Airway epithelial cell (primary cell): ENCODE results near the gene TASOR2. TPM values are rescaled to one million over a fixed set of nuclear protein-coding genes. Genes with fewer than 3 reads are reported as not detected.

Experiments
- total RNA-seq: library from RNA; depleted of rRNA; stranded (reverse); fragments of >200 nt; gene quantifications from 2 replicates; pipeline ENCODE4 v1.2.3, GENCODE V29; 2015

The TASOR2 gene, protein sequence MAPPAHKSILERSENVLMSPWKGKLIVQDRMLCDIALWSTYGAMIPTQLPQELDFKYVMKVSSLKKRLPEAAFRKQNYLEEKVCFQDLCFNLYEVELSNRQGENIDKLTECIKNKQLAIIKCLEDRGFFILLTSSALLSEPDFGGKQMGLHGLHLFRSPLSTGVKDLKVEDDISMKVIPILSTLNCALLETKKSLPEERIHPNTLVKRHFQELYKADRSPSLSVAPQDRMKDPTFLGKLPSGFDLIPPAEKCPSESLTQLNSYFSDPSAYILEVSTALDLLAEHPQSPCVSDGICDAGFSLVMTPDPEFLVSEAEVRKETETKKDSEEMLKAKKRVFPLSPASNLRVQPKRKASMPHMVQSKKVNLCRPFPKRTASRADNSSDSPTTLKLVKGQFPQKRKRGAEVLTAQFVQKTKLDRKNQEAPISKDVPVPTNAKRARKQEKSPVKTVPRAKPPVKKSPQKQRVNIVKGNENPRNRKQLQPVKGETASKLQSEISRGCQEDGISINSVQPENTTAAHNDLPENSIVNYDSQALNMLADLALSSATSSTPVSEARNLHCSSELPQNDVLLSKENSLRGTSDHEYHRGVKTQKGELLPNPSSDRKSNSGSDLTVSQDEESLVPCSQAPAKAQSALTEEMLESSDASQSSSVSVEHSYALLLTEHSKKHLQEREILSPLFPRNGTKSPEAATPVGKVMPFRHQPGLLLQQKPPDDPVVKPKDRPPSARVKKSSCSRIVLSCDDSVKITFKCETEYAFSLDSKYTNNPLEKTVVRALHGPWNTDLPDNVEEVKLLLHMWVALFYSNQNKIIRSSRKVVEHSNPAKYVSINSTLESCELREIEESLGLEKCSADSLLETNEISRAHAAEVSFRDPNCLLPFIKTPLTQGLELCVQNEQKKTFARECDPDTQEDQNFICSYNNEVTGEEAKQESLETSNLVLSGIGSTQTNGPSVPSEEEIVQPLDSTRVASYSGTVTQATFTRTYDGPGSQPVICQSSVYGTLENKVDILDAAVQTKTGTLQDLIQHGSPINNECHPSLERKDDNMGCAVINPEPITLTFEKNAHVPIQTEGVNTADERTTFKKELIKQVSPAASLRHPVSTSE (N-terminal part only)
- total RNA-seq: 24.3 and 34.3 TPM in 2 replicates

DNA sequence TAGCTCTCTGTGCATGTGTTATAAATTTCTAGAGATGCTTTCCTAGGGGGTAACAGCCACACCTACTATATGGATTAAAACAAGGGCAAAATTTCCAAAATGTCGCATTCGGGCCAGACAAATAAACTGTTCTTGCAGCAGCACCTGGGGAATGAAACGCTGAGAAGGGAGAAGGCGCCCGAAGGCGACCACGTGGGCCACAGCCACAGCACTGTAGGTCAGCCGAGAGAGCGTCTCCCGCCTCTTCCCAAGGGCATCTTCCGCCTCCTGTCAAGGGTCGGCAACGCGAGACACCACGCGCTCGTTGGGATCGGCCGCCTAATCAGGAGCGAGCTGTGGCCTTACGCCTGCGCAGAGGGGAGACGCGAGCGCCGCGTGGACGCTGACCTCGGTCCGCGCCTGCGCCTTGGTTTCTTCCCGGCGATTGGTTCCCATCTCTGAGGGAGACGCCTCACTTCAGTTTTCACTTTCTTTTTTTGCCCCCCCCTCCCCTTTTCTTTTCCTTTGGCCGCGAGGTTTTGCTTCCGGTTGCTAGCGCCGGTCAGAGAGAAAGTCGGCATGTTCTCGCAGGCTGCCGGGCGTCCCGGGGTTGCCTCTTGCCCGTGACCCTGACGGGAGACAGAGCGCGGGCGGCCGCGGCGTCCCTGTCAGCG, at the start of gene TASOR2:
TSS of gene TASOR2 (plus strand) at position 521 of the 653 bp plus-strand sequence. CDS start 35,805 bp downstream, outside the sequence.

DNA sequence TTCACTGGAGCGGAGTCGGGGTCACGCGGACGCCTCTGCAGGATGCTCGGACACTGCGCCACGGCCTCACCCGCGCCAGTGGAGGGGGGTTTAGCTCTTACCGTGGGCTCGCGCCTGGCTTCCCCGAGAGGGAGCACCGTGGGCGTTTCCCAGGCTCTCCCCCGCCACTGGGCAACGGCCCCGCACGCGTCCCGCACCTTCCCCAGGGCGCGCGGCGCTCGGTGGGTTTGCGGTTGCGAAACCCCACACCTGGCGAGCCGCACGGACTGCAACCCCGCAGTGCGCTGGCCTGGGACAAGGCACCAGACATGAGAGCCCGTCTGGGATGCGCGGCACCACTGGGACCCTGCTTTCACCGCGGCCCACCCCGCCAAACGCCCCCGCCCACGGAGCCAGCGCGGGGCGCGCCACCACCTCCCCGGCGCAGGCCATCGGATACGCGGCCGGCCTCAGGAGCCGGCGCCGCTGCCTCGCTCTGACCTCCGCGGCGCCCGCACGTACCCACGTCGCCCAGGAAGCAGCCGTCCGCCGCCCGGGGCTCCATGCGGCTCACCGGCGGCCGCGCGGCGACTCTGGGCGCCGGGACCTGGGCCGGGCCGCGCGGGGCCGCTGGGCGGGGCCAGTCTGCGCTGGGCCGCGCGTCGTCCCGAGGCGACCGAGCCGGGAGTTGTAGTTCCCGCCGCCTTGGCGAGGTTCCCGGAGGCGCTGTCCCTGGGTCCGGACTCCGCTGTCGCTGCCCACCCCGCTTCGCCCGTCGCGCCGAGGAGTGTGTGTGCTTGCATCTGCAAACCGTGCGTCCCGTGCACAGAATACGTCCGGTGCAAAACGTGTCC, 18.4 kb upstream of the TASOR2 start, which contains the start of gene ASB13:
TSS of gene ASB13 (minus strand) at position 588 of the 833 bp plus-strand sequence. CDS start at position 544, 44 bp downstream.

Other genes starting within 250 kb of the TASOR2 start
- gene CALML5, start 185.3 kb upstream of the TASOR2 start, total RNA-seq: 36.7 and 51.7 TPM in 2 replicates
- 7.7 and 9.0 TPM in 2 replicates for gene CALML3, start 159.9 kb upstream of the TASOR2 start, total RNA-seq
- gene ASB13, start 18.2 kb upstream of the TASOR2 start, total RNA-seq: 19.0 and 24.2 TPM in 2 replicates
- 275 and 338 TPM in 2 replicates for gene GDI2, start 128.6 kb downstream of the TASOR2 start, total RNA-seq
- gene ANKRD16, start 205.1 kb downstream of the TASOR2 start, total RNA-seq: 11.1 and 14.9 TPM in 2 replicates
- 54.0 and 62.8 TPM in 2 replicates for gene FBH1, start 205.4 kb downstream of the TASOR2 start, total RNA-seq